HG02884 (cell line): Measurements from ENCODE around the gene ACTR1B.
"Not testable (repeated sequence)": the region's sequence is repeated elsewhere in the genome, so short reads cannot be mapped to it uniquely, and the experiment has no call there.

Source experiments
- ATAC-seq: cut with Tn5 transposase; IDR thresholded peaks from one replicate; pipeline ENCODE4 v1.9.1; 2021; ENCODE audit warnings: mild to moderate bottlenecking, moderate library complexity; ENCODE audit not compliant: unreplicated experiment

Gene ACTR1B

DNA sequence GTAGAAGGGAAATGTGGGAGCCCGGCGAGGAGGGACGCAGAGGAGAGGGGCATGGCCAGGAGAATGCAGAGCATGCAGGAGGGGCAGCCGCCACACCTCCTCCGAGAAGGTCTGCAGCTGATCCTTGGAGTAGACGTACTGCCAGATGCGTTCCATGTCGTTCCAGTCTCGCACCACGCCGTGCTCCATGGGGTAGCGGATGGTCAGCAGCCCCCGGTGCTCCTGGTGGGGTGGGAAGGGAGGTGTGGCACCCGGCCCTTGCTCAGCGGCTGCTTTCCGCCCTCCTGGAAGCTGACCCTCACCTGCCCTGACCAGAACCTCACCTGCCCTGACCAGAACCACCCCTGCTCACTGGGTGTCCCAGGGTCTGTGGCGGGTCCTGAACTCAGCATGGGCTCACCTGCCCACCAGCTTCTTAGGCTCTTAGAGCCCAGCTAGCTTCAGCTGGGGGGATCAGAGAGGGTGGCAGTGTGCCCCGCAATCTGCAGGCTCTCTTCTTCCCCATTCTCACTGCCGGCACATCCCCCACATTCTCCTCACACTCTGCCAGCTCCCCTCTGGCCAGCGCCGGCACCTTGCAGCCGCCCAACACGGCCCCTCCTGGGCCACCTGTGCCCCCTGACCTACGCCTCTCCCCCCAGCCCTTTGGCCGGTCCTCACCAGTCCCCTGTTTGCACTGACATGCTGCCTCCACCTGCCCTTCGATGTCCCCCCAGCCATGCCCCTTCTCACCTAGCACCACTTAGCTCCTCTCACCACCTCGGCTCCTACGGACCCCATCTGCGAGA lies 4.4 kb downstream of the ACTR1B start:
- no peak for ATAC-seq

DNA sequence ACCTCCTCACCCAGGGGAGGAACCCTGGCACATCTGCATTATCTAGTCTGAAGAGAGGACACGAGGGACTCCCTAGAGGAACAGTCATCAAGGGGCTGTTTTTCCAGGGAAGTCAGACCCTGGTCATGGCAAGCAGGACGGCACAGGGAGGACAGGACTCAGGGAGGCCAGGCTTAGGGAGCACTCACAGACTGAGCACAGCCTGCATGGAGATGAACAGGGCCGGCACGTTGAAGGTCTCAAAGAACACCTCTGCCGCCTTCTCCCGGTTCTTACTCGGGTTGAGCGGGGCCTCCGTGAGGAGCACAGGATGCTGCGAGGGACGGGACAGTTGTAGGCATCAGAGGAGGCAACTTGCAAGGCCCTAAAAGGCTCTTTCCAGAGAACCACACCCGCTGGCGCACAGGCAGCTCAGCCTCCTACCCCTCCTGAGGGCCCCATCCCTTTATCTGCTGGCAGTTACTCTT lies 5.1 kb downstream of the ACTR1B start:
- ATAC-seq, result no peak

DNA sequence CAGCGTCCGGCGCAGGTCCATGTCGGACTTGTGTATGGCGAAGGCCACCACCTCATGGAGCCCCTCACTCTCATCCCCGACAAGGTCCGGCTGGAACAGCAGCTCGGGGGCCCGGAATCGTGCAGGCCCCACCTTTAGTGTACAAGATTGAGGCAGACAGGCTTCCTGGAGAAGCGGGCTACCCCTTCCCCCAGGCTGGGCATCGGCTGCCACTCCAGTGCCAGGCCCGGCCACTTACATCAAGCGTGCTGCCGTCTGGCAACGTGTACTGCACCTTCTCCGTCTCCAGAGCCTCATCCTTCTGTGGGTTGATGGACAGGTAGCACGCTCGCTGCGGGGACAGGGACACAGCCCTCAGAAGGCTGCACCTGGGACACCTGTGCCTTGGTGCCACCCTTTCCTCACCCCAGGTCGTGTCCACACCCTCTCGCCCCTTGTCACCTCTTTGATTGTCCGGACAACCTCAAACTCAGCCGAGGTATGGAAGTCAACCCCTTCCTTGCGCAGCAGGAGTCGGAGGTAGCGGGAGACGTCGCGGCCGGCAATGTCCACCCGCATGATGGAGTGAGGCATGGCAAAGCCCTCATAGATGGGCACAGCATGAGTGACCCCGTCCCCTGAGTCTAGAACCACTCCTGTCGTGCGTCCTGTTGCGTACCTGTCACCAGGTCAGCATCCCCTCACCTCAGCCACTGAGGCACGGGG lies 5.7 kb downstream of the ACTR1B start:
- no peak for ATAC-seq

DNA sequence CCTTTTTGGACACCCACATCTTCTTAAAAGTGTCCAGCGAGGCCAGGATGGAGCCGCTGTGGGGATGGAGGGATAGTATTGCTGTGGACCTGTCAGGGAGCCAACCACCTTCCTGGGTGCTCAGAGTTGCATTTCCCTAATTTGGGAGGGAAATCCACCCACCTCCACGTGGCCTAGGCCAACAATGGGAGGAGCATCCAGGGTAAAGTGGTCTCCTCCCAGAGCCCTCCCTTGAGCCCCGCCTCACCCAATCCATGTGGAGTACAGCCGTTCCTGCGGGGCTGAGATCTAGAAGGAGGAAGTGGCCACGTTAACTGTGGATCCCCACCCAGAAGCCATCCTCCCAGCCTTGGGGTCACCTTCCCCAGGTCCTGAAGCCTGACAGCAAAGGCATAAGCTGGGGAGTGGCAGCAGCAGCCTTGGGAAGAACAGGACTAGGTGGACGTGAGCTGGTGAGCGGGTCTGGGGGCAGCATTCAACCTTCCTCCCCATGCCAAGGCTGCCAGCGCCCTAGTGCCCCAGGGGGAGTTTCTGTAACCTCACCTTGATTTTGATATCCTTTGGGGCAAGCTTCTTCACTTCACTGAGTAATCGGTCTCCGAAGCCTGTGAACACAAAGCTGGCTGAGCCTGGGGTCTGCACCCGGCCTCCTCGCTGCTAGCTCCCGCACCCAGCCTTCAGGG lies 6.8 kb downstream of the ACTR1B start:
- no peak for ATAC-seq

DNA sequence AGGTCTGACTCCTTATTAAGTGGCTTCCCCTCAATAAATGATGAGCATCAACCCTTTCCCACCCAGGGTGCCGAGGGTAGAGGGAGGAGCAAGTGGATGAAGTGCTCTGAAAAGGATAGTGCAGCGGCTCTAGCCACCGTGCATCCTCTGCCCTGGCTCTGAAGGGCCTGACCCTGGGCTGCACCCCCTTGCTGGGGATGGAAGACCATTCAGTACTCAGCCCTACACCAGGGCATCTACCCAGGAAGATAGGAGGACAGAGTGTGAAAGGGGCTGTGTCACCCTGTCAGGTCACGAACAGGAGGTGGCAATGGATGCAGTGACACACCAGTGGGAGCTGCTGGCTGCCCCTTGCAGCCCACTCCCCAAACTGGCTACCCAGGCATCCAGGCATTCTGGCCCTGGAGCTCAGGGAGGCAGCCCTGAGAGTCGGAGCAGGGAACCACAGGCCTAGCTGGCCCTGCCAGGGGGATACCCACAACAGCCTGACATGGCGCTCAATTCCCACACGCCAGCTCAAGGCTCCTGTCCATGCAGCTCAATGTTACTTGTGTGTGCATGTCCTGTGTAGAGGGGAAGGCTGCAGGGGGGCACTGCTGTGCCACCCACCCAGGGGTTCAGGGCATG lies 7.6 kb downstream of the ACTR1B start:
- no peak for ATAC-seq

DNA sequence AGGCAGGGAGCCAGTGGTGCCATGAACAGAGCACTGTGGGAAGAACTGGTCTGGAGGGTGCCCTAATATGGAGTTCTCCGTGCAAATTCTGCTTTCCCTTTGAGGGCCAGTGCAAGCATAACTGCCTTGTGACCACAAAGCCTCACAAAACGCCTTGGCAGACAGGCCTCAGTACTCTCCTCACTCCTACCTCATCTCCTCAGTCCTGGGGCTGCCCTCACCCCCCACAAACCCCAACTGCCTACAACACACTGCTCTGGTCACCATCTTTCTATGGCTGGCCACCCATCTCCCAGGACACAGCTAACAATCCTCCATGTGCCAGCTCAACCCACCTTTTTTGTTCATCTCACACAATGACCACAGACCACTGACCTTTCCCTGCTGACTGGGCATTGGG lies 9.1 kb downstream of the ACTR1B start:
- no peak for ATAC-seq

DNA sequence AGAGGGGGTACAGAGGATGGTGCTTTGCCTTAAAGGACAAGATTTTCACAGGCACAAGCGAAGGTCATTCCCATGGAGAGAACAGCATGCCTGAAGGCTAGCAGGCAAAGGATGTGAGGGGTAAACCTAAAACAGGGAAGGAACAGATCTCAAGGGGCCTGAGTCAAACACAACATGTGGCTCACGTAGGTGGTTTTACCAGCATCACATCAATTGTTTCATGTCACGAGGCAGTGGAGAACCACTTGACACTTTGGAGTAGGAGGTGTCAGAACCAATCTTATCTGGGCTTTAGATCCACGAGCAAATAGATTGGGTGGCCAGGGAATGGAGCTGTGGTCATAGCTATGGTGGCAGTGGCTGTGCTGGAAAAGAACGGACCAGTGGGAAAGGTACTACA lies 9.5 kb downstream of the ACTR1B start:
- ATAC-seq, result no peak

DNA sequence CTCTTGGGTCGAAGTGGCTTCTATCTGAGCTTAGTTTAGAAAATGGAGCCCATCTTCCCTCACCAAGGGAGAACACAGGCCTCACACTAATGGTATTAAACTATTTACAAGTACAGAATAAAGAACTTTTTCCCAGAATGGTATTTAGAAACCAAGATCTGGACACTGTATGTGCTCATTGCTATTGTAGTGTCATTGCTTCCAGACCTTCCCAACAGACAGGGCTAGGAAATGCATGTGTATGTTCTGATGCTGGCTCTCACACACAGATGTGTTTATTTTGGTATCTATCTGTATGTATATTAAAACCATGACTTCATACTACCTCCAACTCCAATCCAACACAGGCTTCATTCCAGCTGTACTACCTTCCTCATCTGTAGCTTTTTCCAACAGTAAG lies 10.0 kb downstream of the ACTR1B start:
- ATAC-seq, result no peak

DNA sequence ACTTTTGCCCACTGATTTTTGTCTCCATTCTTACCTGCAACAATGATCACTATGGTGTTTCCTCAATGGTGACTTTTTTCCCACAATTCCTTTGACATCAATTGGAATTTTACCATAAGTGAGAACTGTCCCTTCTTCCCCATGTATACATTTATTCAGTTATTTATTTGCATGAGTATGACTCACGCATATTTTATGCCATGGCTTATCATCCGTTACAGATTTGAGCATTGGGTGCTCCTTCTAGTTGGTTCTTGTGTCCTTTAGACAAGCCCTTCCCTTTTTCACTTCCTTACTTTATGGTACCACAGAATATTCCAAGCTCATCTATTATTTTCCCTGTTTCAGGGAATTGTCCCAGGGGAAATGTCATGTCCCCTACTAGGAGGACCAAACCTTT lies 10.4 kb downstream of the ACTR1B start:
- no peak for ATAC-seq

DNA sequence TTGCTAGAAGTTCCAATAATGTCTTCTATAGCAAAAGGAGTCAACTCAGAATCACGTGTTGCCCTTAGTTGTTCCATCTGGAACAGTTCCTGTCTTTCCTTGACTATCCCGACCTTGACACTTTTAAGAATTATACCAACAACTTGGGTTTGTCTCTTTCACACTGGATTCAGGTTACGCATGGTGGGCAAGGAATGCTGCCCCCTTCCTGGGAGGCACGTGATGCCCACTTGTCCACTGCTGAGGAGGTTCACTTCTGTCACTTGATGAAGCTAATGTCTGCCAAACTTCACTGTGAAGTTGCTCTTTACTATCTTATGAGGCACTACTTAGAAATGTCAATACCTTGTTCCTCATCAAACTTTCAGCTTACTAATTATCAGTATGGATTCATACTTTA lies 12.7 kb downstream of the ACTR1B start:
- no peak for ATAC-seq

DNA sequence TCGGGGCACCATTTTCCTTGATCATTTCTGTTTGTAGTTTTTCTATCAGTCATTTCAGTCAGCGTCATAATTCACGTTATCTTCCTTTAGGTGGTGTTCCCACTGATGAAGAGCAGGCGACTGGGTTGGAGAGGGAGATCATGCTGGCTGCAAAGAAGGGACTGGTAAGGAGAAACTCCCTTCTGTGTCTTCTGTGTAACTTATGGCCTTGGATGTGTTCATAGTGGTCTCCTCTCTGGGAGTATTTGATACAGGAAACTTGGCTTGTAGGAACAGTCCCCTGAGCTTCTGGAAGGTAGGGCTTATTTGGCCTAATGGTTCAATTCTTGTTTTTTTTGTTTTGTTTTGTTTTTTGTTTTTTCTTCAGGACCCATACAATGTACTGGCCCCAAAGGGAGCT lies 16.9 kb downstream of the ACTR1B start:
- ATAC-seq, result no peak

DNA sequence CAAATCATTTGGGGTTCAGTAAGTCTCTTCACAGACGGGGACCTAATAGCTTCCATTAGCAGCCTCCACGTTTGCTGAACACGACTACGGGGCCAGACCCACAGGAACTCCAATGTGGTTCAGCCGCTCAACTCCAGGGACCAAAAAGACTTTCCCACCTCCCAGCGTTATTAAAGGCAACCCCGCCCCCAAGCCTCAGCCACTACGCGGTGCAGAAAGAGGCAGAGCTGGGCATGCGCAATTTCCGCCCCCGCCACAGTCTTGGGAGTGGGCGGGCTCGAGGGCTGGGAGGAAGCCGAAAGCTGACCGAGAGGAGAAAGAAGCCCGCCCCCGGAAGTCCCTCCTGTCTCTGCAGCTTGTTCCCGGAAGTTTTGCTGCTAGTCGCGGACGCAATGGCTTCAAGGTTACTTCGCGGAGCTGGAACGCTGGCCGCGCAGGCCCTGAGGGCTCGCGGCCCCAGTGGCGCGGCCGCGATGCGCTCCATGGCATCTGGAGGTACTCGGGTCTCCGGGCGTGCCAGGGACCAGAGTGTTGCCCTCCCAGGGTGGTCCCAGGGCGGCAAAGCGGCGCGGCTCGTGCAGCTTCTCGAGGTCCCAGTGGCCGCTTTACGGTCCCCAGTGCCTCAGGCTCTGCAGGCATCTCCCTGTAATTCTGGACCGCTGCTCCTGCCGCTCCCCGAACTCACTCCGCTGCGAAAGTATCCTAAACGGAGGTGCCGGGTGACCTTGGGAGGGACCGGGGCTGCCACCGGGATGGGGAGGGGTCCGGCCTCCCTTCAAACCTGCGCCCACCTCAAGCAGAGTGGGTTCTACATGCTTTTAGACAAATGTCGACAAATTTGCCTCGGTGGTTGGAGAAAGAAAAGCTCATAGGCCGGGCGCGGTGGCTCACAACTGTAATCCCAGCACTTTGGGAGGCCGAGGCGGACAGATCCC lies 17.9 kb downstream of the ACTR1B start, which contains the start of gene COX5B:
Gene COX5B, plus strand, starts transcription at position 368 of the 935 bp plus-strand sequence. Its CDS starts 25 bp downstream, at position 393.
- ATAC-seq, result peak; percentile 94

DNA sequence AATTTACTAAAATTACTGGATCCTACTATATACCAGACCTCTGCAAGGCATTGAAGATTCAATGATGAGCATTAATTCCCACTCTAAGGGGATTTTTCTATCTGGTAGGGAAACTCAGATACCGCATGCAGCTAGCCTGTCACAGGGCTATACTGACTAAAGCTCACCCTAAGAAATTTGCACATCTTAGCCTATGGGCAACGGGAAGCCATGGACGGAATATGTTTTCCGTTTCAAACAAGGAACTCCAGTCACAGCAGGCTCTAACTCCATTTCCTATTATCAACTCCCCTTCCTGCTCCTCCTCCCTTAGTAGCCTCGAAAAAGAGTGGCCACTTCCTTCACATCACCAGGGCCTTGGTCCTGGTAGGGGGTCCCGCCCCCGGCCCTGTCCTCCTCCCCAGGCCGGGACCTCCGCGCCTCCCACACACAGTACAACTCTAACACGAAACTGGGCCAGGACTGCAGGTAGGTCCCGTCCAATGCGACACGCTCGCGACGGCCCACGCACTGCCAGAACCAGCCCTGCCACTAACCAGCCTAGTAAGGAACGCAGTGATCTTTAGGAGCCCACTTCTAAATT lies 18.6 kb downstream of the ACTR1B start:
- peak; percentile 31 for ATAC-seq

DNA sequence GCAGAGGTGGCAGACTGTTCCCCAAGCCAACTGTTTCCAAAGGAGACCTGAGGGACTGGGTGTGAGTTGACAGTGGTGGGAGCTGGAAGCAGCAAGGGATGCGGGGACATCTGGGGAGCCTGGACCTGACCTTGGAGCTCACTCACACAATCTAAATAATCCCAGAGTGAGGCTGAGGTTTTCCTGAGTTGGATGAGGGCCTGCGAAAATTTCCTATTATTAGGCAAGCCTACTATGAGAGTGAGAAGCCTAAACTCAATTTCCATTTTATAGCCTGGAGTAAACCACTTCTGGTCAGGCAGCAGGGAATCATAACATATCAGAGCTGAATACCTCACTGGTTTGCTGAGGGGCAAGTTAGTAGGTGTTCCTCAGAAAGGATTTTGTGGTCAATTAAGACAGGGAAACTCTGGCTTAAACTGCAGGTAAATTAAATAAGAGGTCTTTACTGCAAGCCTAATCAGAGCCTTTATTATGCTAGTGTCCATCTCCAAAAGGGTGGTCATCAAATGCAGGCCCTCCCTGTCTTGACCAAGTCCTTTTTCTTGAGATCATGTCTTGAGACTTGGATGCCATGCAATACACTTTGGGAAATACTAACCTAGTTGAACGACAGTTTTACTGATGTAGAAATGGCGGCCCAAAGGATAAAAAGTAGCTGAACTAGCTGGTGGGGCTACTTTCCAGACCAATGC lies 19.7 kb downstream of the ACTR1B start:
- no peak for ATAC-seq

DNA sequence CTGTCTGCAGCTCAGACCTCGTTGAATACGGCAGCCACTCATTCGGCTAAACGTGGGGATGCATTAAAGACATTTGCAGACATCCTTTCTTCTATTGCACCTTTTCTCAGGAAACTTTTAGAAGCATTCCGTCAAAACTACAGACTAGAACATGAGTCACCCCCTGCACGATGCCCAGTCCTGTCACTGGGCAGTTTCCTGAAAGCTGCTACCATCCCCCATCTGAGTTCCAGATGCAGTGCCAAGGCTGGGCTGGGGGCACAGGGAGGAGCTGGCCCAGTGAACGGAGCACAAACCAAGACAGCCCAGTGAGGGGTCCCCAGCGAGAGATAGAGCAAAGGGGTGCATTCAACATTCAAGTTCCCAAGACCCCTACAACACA lies 37.8 kb downstream of the ACTR1B start:
- ATAC-seq, result not testable (repeated sequence)

DNA sequence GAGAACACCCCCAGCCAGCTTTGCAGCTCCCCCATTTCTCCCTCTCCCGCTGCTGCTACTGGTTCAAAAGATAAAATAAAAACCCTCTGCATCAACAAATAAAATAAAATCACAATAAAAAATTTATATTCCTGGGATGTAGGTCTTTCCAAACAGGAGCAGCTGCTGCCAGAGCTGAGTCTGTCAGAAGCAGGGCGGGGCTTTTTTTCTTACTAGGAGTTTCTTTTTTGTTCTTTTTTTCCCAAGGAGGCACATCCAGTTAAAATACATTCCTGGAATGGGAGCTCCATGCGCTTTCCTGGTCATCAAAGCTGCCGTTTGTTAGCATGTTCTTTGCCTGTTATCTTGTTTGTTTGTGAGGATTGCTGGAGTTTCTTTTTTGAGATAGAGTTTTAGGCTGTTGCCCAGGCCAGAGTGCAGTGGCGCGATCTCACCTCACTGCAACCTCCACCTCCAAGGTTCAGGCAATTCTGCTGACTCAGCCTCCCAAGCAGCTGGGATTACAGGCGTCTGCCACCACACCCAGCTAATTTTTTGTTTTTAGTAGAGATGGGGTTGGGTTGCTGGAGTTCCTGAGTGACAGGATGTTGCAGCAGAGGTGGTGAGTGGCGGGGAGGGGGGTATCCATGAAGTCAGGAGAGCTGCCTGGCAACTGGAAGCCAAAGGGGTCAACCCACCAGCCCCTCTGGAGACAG lies 38.3 kb downstream of the ACTR1B start:
- not testable (repeated sequence) for ATAC-seq

DNA sequence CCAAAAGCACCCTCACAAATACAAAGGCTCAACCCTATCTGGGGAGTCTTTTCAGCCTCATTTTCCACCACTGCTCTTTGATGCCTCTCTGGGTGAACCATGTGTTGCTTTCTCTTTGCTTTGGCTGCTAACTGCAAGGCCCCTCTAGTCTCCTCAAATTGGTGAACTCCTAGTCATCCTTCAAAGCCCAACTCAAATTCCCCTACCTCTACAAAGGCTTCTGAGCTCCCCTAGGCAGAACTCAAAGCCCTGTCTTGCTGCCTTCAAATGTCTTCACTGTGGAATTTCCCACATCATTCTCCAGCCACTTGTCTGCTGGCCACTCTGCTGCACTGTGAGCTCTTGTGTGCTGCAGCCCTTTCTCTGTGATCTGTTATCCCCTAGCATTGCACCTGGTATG lies 40.9 kb downstream of the ACTR1B start:
- not testable (repeated sequence) for ATAC-seq

DNA sequence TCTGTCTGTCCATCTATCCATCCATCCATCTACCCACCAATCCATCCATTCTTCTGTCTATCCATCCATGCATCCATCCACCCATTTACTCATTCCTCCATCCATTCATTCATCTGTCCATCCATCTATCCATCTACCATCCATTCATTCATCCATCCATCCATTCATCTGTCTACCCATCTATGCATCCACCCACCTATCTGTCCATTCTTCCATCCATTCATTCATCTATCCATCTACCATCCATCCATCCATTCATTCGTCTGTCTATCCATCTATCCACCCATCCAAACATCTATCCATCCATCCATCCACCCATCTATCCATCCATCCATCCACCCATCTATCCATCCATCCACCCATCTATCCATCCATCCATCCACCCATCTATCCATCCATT lies 43.4 kb downstream of the ACTR1B start:
- ATAC-seq, result not testable (repeated sequence)
